Osteoblast (primary cell): ENCODE data around the gene ERCC6L2. TPM values are rescaled to one million over a fixed set of nuclear protein-coding genes. Genes with fewer than 3 reads are reported as not detected.
A peak's percentile ranks its signal among the peaks of the same experiment; 100 is the strongest.

ENCODE experiments used
- DNase-seq: peaks from one replicate; pipeline ENCODE4 v3.0.0; 2011; ENCODE audit warnings: low spot score, mixed read lengths; ENCODE audit not compliant: insufficient read length; ENCODE audit errors: missing footprints
- H2AFZ ChIP-seq: 2 replicates; pipeline ENCODE4 v1.6.0; 2011; ENCODE audit warnings: mild to moderate bottlenecking, low read length
- H3K27ac ChIP-seq: 2 replicates; pipeline ENCODE4 v1.5.1; 2011; ENCODE audit warnings: mild to moderate bottlenecking, low read depth, low read length, moderate library complexity
- H3K27me3 ChIP-seq: 2 replicates; pipeline ENCODE4 v1.6.0; 2012; ENCODE audit warnings: mild to moderate bottlenecking, control low read depth, inconsistent platforms, low read length, moderate library complexity; ENCODE audit not compliant: insufficient read depth
- H3K36me3 ChIP-seq: 2 replicates; pipeline ENCODE4 v1.5.1; 2011; ENCODE audit warnings: mild to moderate bottlenecking, low read length, control low read depth, moderate library complexity; ENCODE audit not compliant: insufficient read depth
- H3K4me1 ChIP-seq: 2 replicates; pipeline ENCODE4 v1.5.1; 2011; ENCODE audit warnings: mild to moderate bottlenecking, low read length, control low read depth, moderate library complexity; ENCODE audit not compliant: insufficient read depth
- H3K4me2 ChIP-seq: 2 replicates; pipeline ENCODE4 v1.6.0; 2011; ENCODE audit warnings: mild to moderate bottlenecking, low read length; ENCODE audit not compliant: insufficient read depth
- H3K4me3 ChIP-seq: fragments of 200-600 bp; sonication (generic); 3 replicates; pipeline ENCODE4 v1.5.1; 2012; ENCODE audit warnings: mild to moderate bottlenecking, low read length, inconsistent platforms; ENCODE audit not compliant: insufficient read depth
- H3K79me2 ChIP-seq: 2 replicates; pipeline ENCODE4 v1.6.0; 2012; ENCODE audit warnings: mild to moderate bottlenecking, low read length, control low read depth, inconsistent platforms; ENCODE audit not compliant: insufficient read depth
- H3K9me3 ChIP-seq: 2 replicates; pipeline ENCODE4 v1.5.1; 2011; ENCODE audit warnings: low read depth, low read length, control low read depth
- H4K20me1 ChIP-seq: 2 replicates; pipeline ENCODE4 v1.6.0; 2012; ENCODE audit warnings: mild to moderate bottlenecking, low read length, control low read depth; ENCODE audit not compliant: insufficient read depth
- small RNA-seq: library from RNA; depleted of rRNA; stranded (forward); fragments of <200 nt; gene quantifications from one replicate; pipeline ENCODE3, GENCODE V24; 2012
- total RNA-seq: library from RNA; depleted of rRNA; stranded (reverse); fragments of >200 nt; gene quantifications from 2 replicates; pipeline ENCODE4 v1.2.3, GENCODE V29; 2012
- TF ChIP-seq, protein P1 (sequence below): IDR thresholded peaks from 2 replicates; pipeline ENCODE4 v1.5.1; 2011; ENCODE audit warnings: mild to moderate bottlenecking, low read depth, low read length, moderate library complexity; ENCODE audit errors: extremely low read depth

Gene ERCC6L2
- total RNA-seq, 1 donor = 77.8 TPM

DNA sequence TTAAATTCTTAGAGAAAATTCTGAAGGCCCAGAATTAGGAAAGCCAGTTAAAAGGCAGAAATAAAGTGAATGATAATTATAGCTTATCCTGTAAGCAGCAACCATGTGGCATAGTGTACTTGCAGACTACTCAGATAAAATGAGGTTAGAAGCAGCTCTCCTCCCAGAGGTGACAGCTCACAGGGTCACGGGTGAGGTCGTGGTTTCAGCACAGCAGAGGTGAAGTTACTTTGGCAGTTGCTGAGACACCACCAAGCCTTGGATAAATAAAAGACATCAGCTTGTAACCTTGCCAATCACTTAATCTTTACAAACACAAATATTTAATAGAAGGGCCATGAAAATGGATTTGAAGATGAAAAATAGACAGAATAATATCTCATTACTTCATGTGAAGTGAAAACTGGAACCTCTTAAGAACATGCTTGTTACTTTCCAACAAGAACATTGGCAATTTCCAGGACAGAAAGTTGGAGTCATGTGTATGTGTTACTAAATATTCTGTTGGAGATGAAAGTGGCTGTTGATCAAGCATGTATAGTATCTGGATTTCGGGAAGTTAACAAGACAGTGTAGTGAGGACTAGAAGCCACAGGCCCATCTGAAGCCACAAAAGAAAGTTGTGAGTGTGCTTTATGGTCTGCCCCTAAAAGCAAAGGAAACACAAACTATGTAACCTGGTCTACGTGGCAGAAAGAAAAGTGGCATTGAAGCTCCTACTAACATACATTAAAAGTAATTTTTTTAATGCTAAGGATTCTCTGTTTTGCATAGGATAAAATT, 134.4 kb downstream of the ERCC6L2 start:
- Histone ChIP-seq H3K79me2 (no peaks in the 10 kb centered on the region), H3K36me3 (peaks cover 13% of the 10 kb centered on the region), H3K4me1 (peaks cover 17% of the 10 kb centered on the region), H3K27me3 (no peaks in the 10 kb centered on the region), H3K9me3 (no peaks in the 10 kb centered on the region), H3K4me2 (no peak overlapping the region), H3K27ac (no peak overlapping the region), H3K4me3 (no peak overlapping the region), H4K20me1 (peaks cover 10% of the 10 kb centered on the region), H2AFZ (no peak overlapping the region)
- peak; percentile 72 for DNase-seq
- TF ChIP-seq, protein P1, sequence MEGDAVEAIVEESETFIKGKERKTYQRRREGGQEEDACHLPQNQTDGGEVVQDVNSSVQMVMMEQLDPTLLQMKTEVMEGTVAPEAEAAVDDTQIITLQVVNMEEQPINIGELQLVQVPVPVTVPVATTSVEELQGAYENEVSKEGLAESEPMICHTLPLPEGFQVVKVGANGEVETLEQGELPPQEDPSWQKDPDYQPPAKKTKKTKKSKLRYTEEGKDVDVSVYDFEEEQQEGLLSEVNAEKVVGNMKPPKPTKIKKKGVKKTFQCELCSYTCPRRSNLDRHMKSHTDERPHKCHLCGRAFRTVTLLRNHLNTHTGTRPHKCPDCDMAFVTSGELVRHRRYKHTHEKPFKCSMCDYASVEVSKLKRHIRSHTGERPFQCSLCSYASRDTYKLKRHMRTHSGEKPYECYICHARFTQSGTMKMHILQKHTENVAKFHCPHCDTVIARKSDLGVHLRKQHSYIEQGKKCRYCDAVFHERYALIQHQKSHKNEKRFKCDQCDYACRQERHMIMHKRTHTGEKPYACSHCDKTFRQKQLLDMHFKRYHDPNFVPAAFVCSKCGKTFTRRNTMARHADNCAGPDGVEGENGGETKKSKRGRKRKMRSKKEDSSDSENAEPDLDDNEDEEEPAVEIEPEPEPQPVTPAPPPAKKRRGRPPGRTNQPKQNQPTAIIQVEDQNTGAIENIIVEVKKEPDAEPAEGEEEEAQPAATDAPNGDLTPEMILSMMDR = no peak

DNA sequence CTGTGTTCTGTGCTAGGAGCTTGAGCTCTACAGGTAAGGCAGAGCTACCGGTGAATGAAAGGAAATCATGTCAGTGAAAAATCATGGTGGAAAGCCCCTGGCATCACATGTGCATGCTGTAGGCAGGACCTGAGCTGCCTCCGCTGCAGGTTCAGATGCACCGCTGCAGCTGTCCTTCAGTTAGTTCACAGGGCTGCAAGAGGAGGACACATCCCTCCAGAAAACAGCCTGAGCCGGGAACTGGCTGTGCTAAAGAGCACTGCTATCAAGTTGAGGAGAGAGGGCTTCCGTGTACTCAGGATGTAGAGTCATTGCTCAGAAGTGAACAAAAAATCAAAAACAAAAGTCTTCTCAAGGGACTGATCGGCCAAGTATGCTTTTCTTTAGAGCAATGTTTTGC, 138.6 kb downstream of the ERCC6L2 start:
- Histone ChIP-seq H3K27me3 (no peaks in the 10 kb centered on the region), H3K4me2 (no peak overlapping the region), H3K9me3 (no peaks in the 10 kb centered on the region), H4K20me1 (no peaks in the 10 kb centered on the region), H3K79me2 (no peaks in the 10 kb centered on the region), H3K4me3 (no peak overlapping the region), H3K36me3 (peaks cover 8% of the 10 kb centered on the region), H3K27ac (no peak overlapping the region), H3K4me1 (peaks cover 7% of the 10 kb centered on the region), H2AFZ (no peak overlapping the region)
- TF ChIP-seq, protein P1 = no peak
- no peak for DNase-seq

DNA sequence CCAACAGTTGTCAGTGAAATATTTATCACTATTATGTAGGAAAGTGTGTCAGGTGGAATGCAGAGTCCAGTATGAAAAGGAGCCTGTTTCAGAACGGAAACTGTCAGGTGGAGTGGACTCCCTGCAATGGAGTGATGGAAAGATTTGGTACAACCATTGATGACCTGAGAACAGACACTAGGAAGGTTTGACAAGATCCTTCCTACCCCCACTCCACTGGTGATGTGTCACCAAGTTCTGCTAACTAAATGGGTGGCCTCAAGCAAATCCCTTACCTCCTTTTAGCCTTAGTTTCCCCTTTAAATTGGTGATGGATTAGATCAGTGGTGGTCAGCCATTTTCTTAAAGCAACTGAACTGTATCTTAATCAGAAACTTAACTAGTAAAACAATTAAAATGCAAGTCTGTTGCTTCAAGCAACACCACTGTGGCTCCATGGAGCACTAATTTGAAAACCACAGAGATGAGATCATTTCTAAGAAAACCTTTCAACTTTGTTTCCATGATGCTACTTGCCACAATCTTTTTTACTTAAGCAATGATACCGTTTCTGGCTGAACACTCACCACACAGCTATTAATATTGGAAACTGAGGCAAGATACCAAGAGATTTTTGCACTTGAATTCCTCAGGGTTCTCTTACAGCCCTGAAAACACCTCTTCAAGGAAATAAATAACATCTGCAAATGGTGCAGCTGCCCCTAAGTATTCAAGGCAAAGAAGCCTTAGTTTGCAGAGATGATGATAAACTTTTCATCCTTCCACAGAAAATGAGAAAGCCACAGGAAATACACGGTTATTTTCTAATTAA, 140.6 kb downstream of the ERCC6L2 start:
- Histone ChIP-seq H4K20me1 (peaks cover 4% of the 10 kb centered on the region), H3K4me3 (no peak overlapping the region), H3K79me2 (no peaks in the 10 kb centered on the region), H3K9me3 (no peaks in the 10 kb centered on the region), H3K36me3 (peaks cover 4% of the 10 kb centered on the region), H3K4me2 (no peak overlapping the region), H3K4me1 (no peaks in the 10 kb centered on the region), H3K27me3 (peaks cover 17% of the 10 kb centered on the region), H3K27ac (no peak overlapping the region), H2AFZ (no peak overlapping the region)
- TF ChIP-seq, protein P1 = no peak
- no peak for DNase-seq

Small RNA genes within 50 kb of the gene (small RNA-seq; reads per million reads assigned to genes)
- gene RNA5SP289 = not detected
- 6.3 reads per million, percentile 89 among the genes with 10 or more reads in this experiment for gene RNU2-46P
